ENCODE measurements around the gene ZNF519.
"Not testable (repeated sequence)": the region's sequence is repeated elsewhere in the genome, so short reads cannot be mapped to it uniquely, and the experiment has no call there.

DNA sequence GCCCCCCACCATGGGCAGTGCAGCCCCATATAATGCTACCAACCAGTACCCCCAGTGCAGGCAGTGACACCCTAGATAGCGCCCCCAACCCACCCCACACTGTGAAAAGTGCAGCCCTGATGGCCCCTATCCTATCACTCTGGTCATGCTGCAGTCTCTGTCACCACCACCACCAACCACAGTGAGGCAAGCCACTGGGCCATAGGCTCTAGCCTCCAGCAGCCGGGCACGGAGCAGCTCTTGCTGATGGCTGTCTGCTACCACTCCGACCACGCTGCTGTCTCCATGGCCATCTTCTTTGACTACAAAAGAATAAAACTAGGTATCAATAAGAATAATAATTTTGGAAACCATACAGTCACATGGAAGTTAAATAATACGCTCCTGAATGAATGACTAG is 43.2 kb upstream of the ZNF519 start:
- not testable (repeated sequence) for TF ChIP-seq POLR2A, POLR2AphosphoS5, EP300 (IDR thresholded peaks at IDR 0.05)
- TF ChIP-seq, protein P1, sequence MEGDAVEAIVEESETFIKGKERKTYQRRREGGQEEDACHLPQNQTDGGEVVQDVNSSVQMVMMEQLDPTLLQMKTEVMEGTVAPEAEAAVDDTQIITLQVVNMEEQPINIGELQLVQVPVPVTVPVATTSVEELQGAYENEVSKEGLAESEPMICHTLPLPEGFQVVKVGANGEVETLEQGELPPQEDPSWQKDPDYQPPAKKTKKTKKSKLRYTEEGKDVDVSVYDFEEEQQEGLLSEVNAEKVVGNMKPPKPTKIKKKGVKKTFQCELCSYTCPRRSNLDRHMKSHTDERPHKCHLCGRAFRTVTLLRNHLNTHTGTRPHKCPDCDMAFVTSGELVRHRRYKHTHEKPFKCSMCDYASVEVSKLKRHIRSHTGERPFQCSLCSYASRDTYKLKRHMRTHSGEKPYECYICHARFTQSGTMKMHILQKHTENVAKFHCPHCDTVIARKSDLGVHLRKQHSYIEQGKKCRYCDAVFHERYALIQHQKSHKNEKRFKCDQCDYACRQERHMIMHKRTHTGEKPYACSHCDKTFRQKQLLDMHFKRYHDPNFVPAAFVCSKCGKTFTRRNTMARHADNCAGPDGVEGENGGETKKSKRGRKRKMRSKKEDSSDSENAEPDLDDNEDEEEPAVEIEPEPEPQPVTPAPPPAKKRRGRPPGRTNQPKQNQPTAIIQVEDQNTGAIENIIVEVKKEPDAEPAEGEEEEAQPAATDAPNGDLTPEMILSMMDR (IDR thresholded peaks at IDR 0.05), result not testable (repeated sequence)
